Measurements from ENCODE around the gene LRP2. TPM values are rescaled to one million over a fixed set of nuclear protein-coding genes. Genes with fewer than 3 reads are reported as not detected.

LRP2 gene
- polyA plus RNA-seq, 1 donor (not counting 4 experiments of a cell fraction or from before 2014, with no cell fraction given) = not detected

- DNase-seq (ENCODE audit: low read depth, low spot score) = no peak
- dilution Hi-C loops (cut with MboI; ENCODE audit: extremely low pct_ligation_motif_present, low sequenced_read_pairs) = no loop called here
- H3K27me3 ChIP-seq (ENCODE audit: control insufficient read depth, extremely low read depth, insufficient read depth, low read length) = peaks cover 3% of the 10 kb centered on the region
- no peaks in the 10 kb centered on the region for H3K36me3 ChIP-seq (ENCODE audit: control insufficient read depth in 2 of 2, extremely low read depth in 1 of 2, insufficient read depth in 2 of 2, low read length in 2 of 2)
- H3K4me2 ChIP-seq (ENCODE audit: control insufficient read depth, extremely low read depth, insufficient read depth, low read depth, low read length) = no peak overlapping the region
- no peaks in the 10 kb centered on the region for H3K79me2 ChIP-seq (ENCODE audit: control insufficient read depth, insufficient read depth, low read length)
- TF ChIP-seq EZH2 (IDR thresholded peaks at IDR 0.05; ENCODE audit: low read length) = no peak
- H4K20me1 ChIP-seq (ENCODE audit: control insufficient read depth, extremely low read depth, insufficient read depth, low read length) = no peaks in the 10 kb centered on the region
- no peak overlapping the region for H3K4me3 ChIP-seq (ENCODE audit: control insufficient read depth in 2 of 3, extremely low read depth in 1 of 3, insufficient read depth in 2 of 3, low read depth in 1 of 3, low read length in 3 of 3)
- no peaks in the 10 kb centered on the region for H3K4me1 ChIP-seq (ENCODE audit: control insufficient read depth, extremely low read depth, insufficient read depth, low read length)
- FAIRE-seq = no peak
- no peaks in the 10 kb centered on the region for H3K9me1 ChIP-seq (ENCODE audit: control insufficient read depth, extremely low read depth, insufficient read depth, low read length)
- no peak overlapping the region for H3K9ac ChIP-seq (ENCODE audit: control insufficient read depth, extremely low read depth, insufficient read depth, low read length)
- no peak overlapping the region for H3K27ac ChIP-seq (ENCODE audit: control insufficient read depth, insufficient read depth, low read length)
- no peaks in the 10 kb centered on the region for H3K9me3 ChIP-seq (ENCODE audit: control insufficient read depth, low read depth, low read length)
- no peak overlapping the region for H2AFZ ChIP-seq (ENCODE audit: control insufficient read depth, low read length)
These were observed 178.3 kb downstream of the LRP2 start for GRCh38 chr2:169184074-169184473.

GRCh38 chr2:169182573-169182972 is 179.8 kb downstream of the LRP2 start:
- Histone ChIP-seq H3K79me2 (ENCODE audit: control insufficient read depth, insufficient read depth, low read length) (no peaks in the 10 kb centered on the region), H3K4me1 (ENCODE audit: control insufficient read depth, extremely low read depth, insufficient read depth, low read length) (no peaks in the 10 kb centered on the region), H3K27me3 (ENCODE audit: control insufficient read depth, extremely low read depth, insufficient read depth, low read length) (no peaks in the 10 kb centered on the region), H3K4me2 (ENCODE audit: control insufficient read depth, extremely low read depth, insufficient read depth, low read depth, low read length) (no peak overlapping the region), H4K20me1 (ENCODE audit: control insufficient read depth, extremely low read depth, insufficient read depth, low read length) (no peaks in the 10 kb centered on the region), H3K9me3 (ENCODE audit: control insufficient read depth, low read depth, low read length) (no peaks in the 10 kb centered on the region), H3K9ac (ENCODE audit: control insufficient read depth, extremely low read depth, insufficient read depth, low read length) (no peak overlapping the region), H2AFZ (ENCODE audit: control insufficient read depth, low read length) (no peak overlapping the region), H3K4me3 (ENCODE audit: control insufficient read depth in 2 of 3, extremely low read depth in 1 of 3, insufficient read depth in 2 of 3, low read depth in 1 of 3, low read length in 3 of 3) (no peak overlapping the region), H3K36me3 (ENCODE audit: control insufficient read depth in 2 of 2, extremely low read depth in 1 of 2, insufficient read depth in 2 of 2, low read length in 2 of 2) (no peaks in the 10 kb centered on the region), H3K9me1 (ENCODE audit: control insufficient read depth, extremely low read depth, insufficient read depth, low read length) (no peaks in the 10 kb centered on the region), H3K27ac (ENCODE audit: control insufficient read depth, insufficient read depth, low read length) (no peak overlapping the region)
- no peak for DNase-seq (ENCODE audit: low read depth, low spot score)
- dilution Hi-C loops (cut with MboI; ENCODE audit: extremely low pct_ligation_motif_present, low sequenced_read_pairs) = no loop called here
- no peak for FAIRE-seq
- no peak for TF ChIP-seq EZH2 (IDR thresholded peaks at IDR 0.05; ENCODE audit: low read length)
- TF ChIP-seq CTCF (optimal IDR thresholded peaks at IDR 0.05 in 1 of 3, IDR thresholded peaks at IDR 0.05 in 1 of 3, conservative IDR thresholded peaks at IDR 0.05 in 1 of 3; ENCODE audit: extremely low read depth in 1 of 3, insufficient read depth in 2 of 3, low read length in 3 of 3) = no peak

GRCh38 chr2:169178804-169179390 is 183.4 kb downstream of the LRP2 start:
- no peak for FAIRE-seq
- Histone ChIP-seq H3K79me2 (ENCODE audit: control insufficient read depth, insufficient read depth, low read length) (no peaks in the 10 kb centered on the region), H3K4me2 (ENCODE audit: control insufficient read depth, extremely low read depth, insufficient read depth, low read depth, low read length) (no peak overlapping the region), H2AFZ (ENCODE audit: control insufficient read depth, low read length) (no peak overlapping the region), H3K9ac (ENCODE audit: control insufficient read depth, extremely low read depth, insufficient read depth, low read length) (no peak overlapping the region), H3K27me3 (ENCODE audit: control insufficient read depth, extremely low read depth, insufficient read depth, low read length) (no peaks in the 10 kb centered on the region), H3K27ac (ENCODE audit: control insufficient read depth, insufficient read depth, low read length) (no peak overlapping the region), H3K4me1 (ENCODE audit: control insufficient read depth, extremely low read depth, insufficient read depth, low read length) (no peaks in the 10 kb centered on the region), H3K9me1 (ENCODE audit: control insufficient read depth, extremely low read depth, insufficient read depth, low read length) (no peaks in the 10 kb centered on the region), H4K20me1 (ENCODE audit: control insufficient read depth, extremely low read depth, insufficient read depth, low read length) (no peaks in the 10 kb centered on the region), H3K9me3 (ENCODE audit: control insufficient read depth, low read depth, low read length) (no peaks in the 10 kb centered on the region), H3K36me3 (ENCODE audit: control insufficient read depth in 2 of 2, extremely low read depth in 1 of 2, insufficient read depth in 2 of 2, low read length in 2 of 2) (no peaks in the 10 kb centered on the region), H3K4me3 (ENCODE audit: control insufficient read depth in 2 of 3, extremely low read depth in 1 of 3, insufficient read depth in 2 of 3, low read depth in 1 of 3, low read length in 3 of 3) (no peak overlapping the region)
- dilution Hi-C loops (cut with MboI; ENCODE audit: extremely low pct_ligation_motif_present, low sequenced_read_pairs) = no loop called here
- TF ChIP-seq CTCF (optimal IDR thresholded peaks at IDR 0.05 in 1 of 3, IDR thresholded peaks at IDR 0.05 in 1 of 3, conservative IDR thresholded peaks at IDR 0.05 in 1 of 3; ENCODE audit: extremely low read depth in 1 of 3, insufficient read depth in 2 of 3, low read length in 3 of 3) = no peak
- no peak for DNase-seq (ENCODE audit: low read depth, low spot score)

All from keratinocyte (primary cell).